Measurements from ENCODE around the gene PLB1.

Gene PLB1

DNA sequence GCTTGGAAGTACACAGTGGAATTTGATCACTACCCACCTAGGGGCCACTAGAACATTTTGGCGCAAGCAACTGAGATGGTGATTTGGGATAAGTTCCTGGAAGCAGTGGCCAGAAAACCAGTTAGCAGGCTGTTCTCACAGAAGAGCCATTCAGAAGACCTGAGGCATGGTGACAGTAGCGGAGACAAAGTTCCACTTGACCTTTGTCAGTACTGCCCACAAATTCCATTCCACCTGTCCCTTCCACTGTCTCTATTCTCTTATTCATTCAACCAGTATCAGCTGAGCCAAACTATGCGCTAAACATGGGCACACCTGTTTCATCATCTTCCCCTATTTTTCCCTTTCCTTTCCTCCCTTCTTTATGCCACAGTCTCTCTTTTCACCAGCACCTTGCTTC is 196.6 kb downstream of the PLB1 start:
- H3K9me3 Mint-ChIP-seq, result no peaks in the 10 kb centered on the region
- no peaks in the 10 kb centered on the region for H3K4me1 Mint-ChIP-seq
- DNase-seq, result no peak
- H3K27ac Mint-ChIP-seq, result no peak overlapping the region
- no peak for ATAC-seq (replicated peaks)
- peaks cover 0 to 4% of the 10 kb centered on the region in 2 donors for H3K27me3 Mint-ChIP-seq
- no peak overlapping the region for H3K4me3 Mint-ChIP-seq
- no peaks in the 10 kb centered on the region for H3K36me3 Mint-ChIP-seq

DNA sequence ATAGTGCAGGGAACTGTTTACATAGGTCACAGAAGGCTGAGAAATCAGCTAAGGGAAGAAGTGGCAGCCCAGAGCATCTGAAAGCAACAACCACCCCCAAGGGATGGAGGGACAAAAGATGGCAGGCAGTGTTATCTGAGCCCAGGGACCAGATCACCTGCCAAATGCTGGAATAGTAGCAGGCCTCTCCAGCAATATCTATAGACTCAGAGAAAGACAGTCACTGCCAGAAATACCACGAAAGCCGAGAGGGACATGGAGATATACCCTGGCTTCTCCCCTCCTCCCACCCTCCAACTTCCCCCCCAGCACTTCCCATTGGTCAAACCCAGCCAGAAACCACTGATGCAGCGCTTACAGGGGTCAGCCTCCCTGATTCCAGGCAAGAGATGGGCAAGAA is 197.4 kb downstream of the PLB1 start:
- ATAC-seq (replicated peaks), result no peak
- Mint-ChIP-seq H3K4me3 (no peak overlapping the region), H3K36me3 (no peaks in the 10 kb centered on the region), H3K4me1 (no peaks in the 10 kb centered on the region), H3K27ac (no peak overlapping the region), H3K27me3 (peaks cover 0 to 4% of the 10 kb centered on the region in 2 donors), H3K9me3 (no peaks in the 10 kb centered on the region)
- DNase-seq, result no peak

All from stimulated activated naive B cell treated with anti-CD40 and anti-IgM and Interleukin-4, amounts not matched to agents 10 μg/mL and 1 μg/mL and 100 μg/mL, for 72 hours (primary cell).